GM18907 (cell line): Measurements from ENCODE around the gene CCDC93.
"Not testable (repeated sequence)": the region's sequence is repeated elsewhere in the genome, so short reads cannot be mapped to it uniquely, and the experiment has no call there.

ENCODE experiments used
- ATAC-seq: cut with Tn5 transposase; IDR thresholded peaks from one replicate; pipeline ENCODE4 v1.9.1; 2021; ENCODE audit warnings: mild to moderate bottlenecking, moderate library complexity; ENCODE audit not compliant: unreplicated experiment

The CCDC93 gene

GRCh38 chr2:118046634-118047210 lies 32.9 kb upstream of the CCDC93 start:
- ATAC-seq: no peak

- ATAC-seq: no peak
These were observed 31.4 kb upstream of the CCDC93 start for GRCh38 chr2:118045286-118045685.

GRCh38 chr2:118044854-118045253 lies 31.0 kb upstream of the CCDC93 start:
- ATAC-seq: no peak

GRCh38 chr2:118044103-118044716 lies 30.3 kb upstream of the CCDC93 start:
- ATAC-seq: no peak

- no peak for ATAC-seq
These were observed 27.0 kb upstream of the CCDC93 start for GRCh38 chr2:118040891-118041290.

GRCh38 chr2:118032169-118033013 lies 18.5 kb upstream of the CCDC93 start:
- no peak for ATAC-seq

- ATAC-seq: no peak
These were observed 17.7 kb upstream of the CCDC93 start for GRCh38 chr2:118031566-118031965.

GRCh38 chr2:118029025-118029424 lies 15.2 kb upstream of the CCDC93 start:
- ATAC-seq: no peak

- no peak for ATAC-seq
These were observed 7.5 kb upstream of the CCDC93 start for GRCh38 chr2:118021356-118021755.

GRCh38 chr2:118019821-118020220 lies 6.0 kb upstream of the CCDC93 start:
- ATAC-seq: no peak

GRCh38 chr2:118016911-118017310 lies 3.0 kb upstream of the CCDC93 start:
- ATAC-seq: no peak

- not testable (repeated sequence) for ATAC-seq
These were observed 1.9 kb upstream of the CCDC93 start for GRCh38 chr2:118015761-118016160.

GRCh38 chr2:118014492-118014824 lies 588 bp upstream of the CCDC93 start:
- no peak for ATAC-seq

GRCh38 chr2:118013221-118013723 lies 598 bp downstream of the CCDC93 start:
- peak; percentile 40 for ATAC-seq

- ATAC-seq: no peak
These were observed 1.1 kb downstream of the CCDC93 start for GRCh38 chr2:118012778-118013177.

- no peak for ATAC-seq
These were observed 3.4 kb downstream of the CCDC93 start for GRCh38 chr2:118010473-118010872.

- no peak for ATAC-seq
These were observed 7.0 kb downstream of the CCDC93 start for GRCh38 chr2:118006861-118007260.

- no peak for ATAC-seq
These were observed 7.5 kb downstream of the CCDC93 start for GRCh38 chr2:118006326-118006725.

- peak; percentile 98 for ATAC-seq
These were observed 10.5 kb downstream of the CCDC93 start for GRCh38 chr2:118003396-118003824.

- ATAC-seq: no peak
These were observed 13.8 kb downstream of the CCDC93 start for GRCh38 chr2:118000041-118000440.

GRCh38 chr2:117997872-117998454 lies 15.9 kb downstream of the CCDC93 start:
- no peak for ATAC-seq

GRCh38 chr2:117996525-117996924 lies 17.3 kb downstream of the CCDC93 start:
- ATAC-seq: no peak
